Nephron (organoid): Measurements from ENCODE around the gene EPS8L1.
"Not testable (repeated sequence)": the region's sequence is repeated elsewhere in the genome, so short reads cannot be mapped to it uniquely, and the experiment has no call there.

Experiments
- H3K27ac Mint-ChIP-seq, 3 experiments: 2 replicates each; pipeline ENCODE4 v1.8.0; 2020; ENCODE audit warnings: mixed read lengths in 3 of 3, mild to moderate bottlenecking in 2 of 3, moderate library complexity in 1 of 3
- H3K27me3 Mint-ChIP-seq: 2 replicates; pipeline ENCODE4 v1.8.0; 2021; ENCODE audit warnings: low read depth, mild to moderate bottlenecking, moderate library complexity, mixed read lengths
- H3K36me3 Mint-ChIP-seq: 2 replicates; pipeline ENCODE4 v1.8.0; 2020; ENCODE audit warnings: low read depth, mixed read lengths
- H3K4me1 Mint-ChIP-seq: 2 replicates; pipeline ENCODE4 v1.8.0; 2020; ENCODE audit warnings: mixed read lengths
- H3K4me3 Mint-ChIP-seq, 3 experiments: 2 replicates each; pipeline ENCODE4 v1.8.0; 2020; ENCODE audit warnings: mild to moderate bottlenecking in 3 of 3, mixed read lengths in 3 of 3, moderate library complexity in 2 of 3
- H3K9me3 Mint-ChIP-seq: 2 replicates; pipeline ENCODE4 v1.8.0; 2020; ENCODE audit warnings: mixed read lengths
- CTCF ChIP-seq, 3 experiments: fragments of 200-600 bp; sonication (generic); IDR thresholded peaks; one replicate each; pipeline ENCODE4 v1.5.0; 2021; ENCODE audit warnings: antibody characterized with exemption in 3 of 3; ENCODE audit not compliant: unreplicated experiment in 3 of 3

The EPS8L1 gene

GRCh38 chr19:55075371-55075998 is at the start of gene EPS8L1:
TSS of gene EPS8L1 (plus strand) at chr19:55075869. CDS start at chr19:55076445, 576 bp downstream.
- no peaks in the 10 kb centered on the region for H3K36me3 Mint-ChIP-seq
- TF ChIP-seq CTCF (IDR thresholded peaks at IDR 0.05; ENCODE audit: unreplicated experiment in 3 of 3) = no peak
- peak within 1 kb of the TSS; percentile 39 to 75 (median 62) for H3K4me3 Mint-ChIP-seq
- H3K27me3 Mint-ChIP-seq = peaks cover 88% of the 10 kb centered on the region
- peaks cover 2% of the 10 kb centered on the region for H3K9me3 Mint-ChIP-seq
- peak within 1 kb of the TSS in 2 of 3 experiments; percentile 72 to 86 for H3K27ac Mint-ChIP-seq
- peaks cover 5% of the 10 kb centered on the region for H3K4me1 Mint-ChIP-seq

GRCh38 chr19:55027140-55027471 is 48.6 kb upstream of the EPS8L1 start:
- not testable (repeated sequence) for H3K27me3 Mint-ChIP-seq, H3K4me3 Mint-ChIP-seq, H3K4me1 Mint-ChIP-seq, H3K27ac Mint-ChIP-seq
- Mint-ChIP-seq H3K9me3 (peaks cover 21% of the 10 kb centered on the region), H3K36me3 (peaks cover 28% of the 10 kb centered on the region)

- H3K9me3 Mint-ChIP-seq = peaks cover 15% of the 10 kb centered on the region
- H3K4me3 Mint-ChIP-seq = no peak overlapping the region
- no peak for TF ChIP-seq CTCF (IDR thresholded peaks at IDR 0.05; ENCODE audit: unreplicated experiment in 3 of 3)
- H3K27ac Mint-ChIP-seq = no peak overlapping the region
- peaks cover 22% of the 10 kb centered on the region for H3K36me3 Mint-ChIP-seq
- no peaks in the 10 kb centered on the region for H3K27me3 Mint-ChIP-seq
- no peaks in the 10 kb centered on the region for H3K4me1 Mint-ChIP-seq
Measured at GRCh38 chr19:55027472-55028337, 48.0 kb upstream of the EPS8L1 start.

- TF ChIP-seq CTCF (IDR thresholded peaks at IDR 0.05; ENCODE audit: unreplicated experiment in 3 of 3) = no peak
- H3K27ac Mint-ChIP-seq = no peak overlapping the region
- no peak overlapping the region for H3K4me3 Mint-ChIP-seq
- peaks cover 8% of the 10 kb centered on the region for H3K9me3 Mint-ChIP-seq
- no peaks in the 10 kb centered on the region for H3K4me1 Mint-ChIP-seq
- H3K27me3 Mint-ChIP-seq = no peaks in the 10 kb centered on the region
- peaks cover 16% of the 10 kb centered on the region for H3K36me3 Mint-ChIP-seq
Measured at GRCh38 chr19:55028757-55029156, 46.9 kb upstream of the EPS8L1 start.

GRCh38 chr19:55031178-55031577 is 44.5 kb upstream of the EPS8L1 start:
- Mint-ChIP-seq H3K4me3 (no peak overlapping the region), H3K9me3 (peaks cover 8% of the 10 kb centered on the region), H3K27ac (no peak overlapping the region), H3K4me1 (no peaks in the 10 kb centered on the region), H3K36me3 (peaks cover 2% of the 10 kb centered on the region), H3K27me3 (no peaks in the 10 kb centered on the region)
- no peak for TF ChIP-seq CTCF (IDR thresholded peaks at IDR 0.05; ENCODE audit: unreplicated experiment in 3 of 3)

GRCh38 chr19:55032170-55032800 is 43.4 kb upstream of the EPS8L1 start:
- TF ChIP-seq CTCF (IDR thresholded peaks at IDR 0.05; ENCODE audit: unreplicated experiment in 3 of 3) = no peak
- Mint-ChIP-seq H3K9me3 (peaks cover 5% of the 10 kb centered on the region), H3K4me3 (no peak overlapping the region), H3K4me1 (no peaks in the 10 kb centered on the region), H3K27ac (no peak overlapping the region), H3K27me3 (no peaks in the 10 kb centered on the region), H3K36me3 (no peaks in the 10 kb centered on the region)

- not testable (repeated sequence) for H3K9me3 Mint-ChIP-seq, H3K4me1 Mint-ChIP-seq, H3K4me3 Mint-ChIP-seq, H3K27ac Mint-ChIP-seq, H3K36me3 Mint-ChIP-seq, H3K27me3 Mint-ChIP-seq
Measured at GRCh38 chr19:55032976-55033643, 42.6 kb upstream of the EPS8L1 start.
